GM12878 (cell line): ENCODE results near the gene ANKHD1. TPM values are rescaled to one million over a fixed set of nuclear protein-coding genes. Genes with fewer than 3 reads are reported as not detected.

Experiments
- ATAC-seq: fragments of 200-7000 bp; cut with Tn5 transposase; 3 replicates; pipeline ENCODE4 v1.9.1; 2020; ENCODE audit warnings: mild to moderate bottlenecking, moderate library complexity
- BruUV-seq: library from RNA; stranded (reverse); fragments of 400-500 nt; replicated peaks from 2 replicates; lab custom pipeline; 2021; lab: Mats Ljungman, UMichigan
- CTCF ChIA-PET: fragments of 300-600 bp; sonication (Branson Sonifier 250); formaldehyde crosslinking; extraction: SDS; loops from one replicate; lab custom pipeline; 2021; ENCODE audit warnings: inconsistent platforms; lab: Yijun Ruan, JAX
- POLR2A ChIA-PET: fragments of 350-600 bp; formaldehyde crosslinking; extraction: SDS; loops from one replicate; lab custom pipeline; 2021; ENCODE audit warnings: inconsistent platforms; lab: Charles Lee
- RAD21 ChIA-PET: fragments of 300-600 bp; sonication (Branson Sonifier 250); formaldehyde crosslinking; loops from one replicate; lab custom pipeline; 2023; ENCODE audit warnings: antibody characterized with exemption; ENCODE audit not compliant: unreplicated experiment; lab: Charles Lee
- SMC1A ChIA-PET: fragments of 300-600 bp; sonication (Branson Sonifier 250); formaldehyde crosslinking; loops from one replicate; lab custom pipeline; 2023; ENCODE audit not compliant: unreplicated experiment, uncharacterized antibody; lab: Charles Lee
- DNase-seq: peaks from one replicate; pipeline ENCODE4 v3.0.0-alpha.2; 2011; ENCODE audit warnings: low read depth, low spot score
- FAIRE-seq: peaks from 3 replicates; lab custom pipeline; 2011; peaks lifted over from hg19 to GRCh38; lab: Jason Lieb, UNC
- H2AFZ ChIP-seq: 2 replicates; pipeline ENCODE4 v1.6.0; 2011; ENCODE audit warnings: low read depth, low read length, control low read depth; ENCODE audit not compliant: control insufficient read depth
- H3K27ac ChIP-seq: 2 replicates; pipeline ENCODE4 v1.5.1; 2011; ENCODE audit warnings: control low read depth; ENCODE audit not compliant: control insufficient read depth, insufficient read depth
- H3K27me3 ChIP-seq, 2 experiments: replicated peaks in 1 of 2; 2 replicates each; pipeline versions ENCODE4 v1.6.0 to v1.6.1; 2011; ENCODE audit warnings: low read length in 1 of 2; ENCODE audit not compliant: control insufficient read depth in 2 of 2, insufficient read depth in 2 of 2
- H3K36me3 ChIP-seq, 2 experiments: 2 replicates each; pipeline ENCODE4 v1.5.1; 2011; ENCODE audit warnings: low read length in 1 of 2; ENCODE audit not compliant: control insufficient read depth in 2 of 2, insufficient read depth in 2 of 2
- H3K4me1 ChIP-seq: 2 replicates; pipeline ENCODE4 v1.6.1; 2011; ENCODE audit warnings: mild to moderate bottlenecking, low read length, moderate library complexity, mixed read lengths; ENCODE audit not compliant: control insufficient read depth, insufficient read depth
- H3K4me2 ChIP-seq: 2 replicates; pipeline ENCODE4 v1.6.0; 2011; ENCODE audit warnings: control low read depth; ENCODE audit not compliant: control insufficient read depth, insufficient read depth
- H3K4me3 ChIP-seq: fragments of 200-600 bp; sonication (generic); 2 replicates; pipeline ENCODE4 v1.5.1; 2016
- H3K79me2 ChIP-seq: 2 replicates; pipeline ENCODE4 v1.6.0; 2011; ENCODE audit warnings: low read length; ENCODE audit not compliant: control insufficient read depth, insufficient read depth
- H3K9ac ChIP-seq: 2 replicates; pipeline ENCODE4 v1.8.0; 2011; ENCODE audit warnings: low read length, control low read depth, mixed read lengths; ENCODE audit not compliant: control insufficient read depth, insufficient read depth
- H3K9me3 ChIP-seq: replicated peaks from 3 replicates; pipeline ENCODE4 v1.5.1; 2011; ENCODE audit warnings: mild to moderate bottlenecking, low read length; ENCODE audit not compliant: control insufficient read depth, insufficient read depth
- H4K20me1 ChIP-seq: 2 replicates; pipeline ENCODE4 v1.6.0; 2011; ENCODE audit not compliant: control insufficient read depth, insufficient read depth
- BACH1 ChIP-seq: fragments of 450-650 bp; IDR thresholded peaks from 2 replicates; pipeline ENCODE4 v1.6.1; 2017; ENCODE audit warnings: mild to moderate bottlenecking, borderline replicate concordance
- DPF2 ChIP-seq: fragments of 450-650 bp; IDR thresholded peaks from 2 replicates; pipeline ENCODE4 v1.6.1; 2017; ENCODE audit warnings: mild to moderate bottlenecking
- EP300 ChIP-seq, 2 experiments: fragments of 150-350 bp in 1 of 2; IDR thresholded peaks; 2 replicates each; pipeline ENCODE4 v1.6.1; 2011 to 2012; ENCODE audit warnings: low read depth in 2 of 2, low read length in 2 of 2, borderline replicate concordance in 1 of 2, improper control_type of control experiment in 1 of 2, inconsistent platforms in 1 of 2; ENCODE audit not compliant: control insufficient read depth in 1 of 2
- NBN ChIP-seq: fragments of 450-650 bp; IDR thresholded peaks from 2 replicates; pipeline ENCODE4 v1.6.1; 2016
- TCF7 ChIP-seq: IDR thresholded peaks from 2 replicates; pipeline ENCODE4 v1.6.1; 2014; ENCODE audit warnings: antibody characterized with exemption, borderline replicate concordance
- WRNIP1 ChIP-seq: IDR thresholded peaks from 2 replicates; pipeline ENCODE4 v1.6.1; 2011; ENCODE audit warnings: low read depth, low read length, improper control_type of control experiment, borderline replicate concordance
- WGBS: methylation state at CpG from one replicate; pipeline ENCODE4 v1.1.6; 2016; ENCODE audit warnings: low lambda C conversion rate; ENCODE audit not compliant: insufficient replicate concordance, insufficient coverage; ENCODE audit errors: missing lambda C conversion rate; 5-methylcytosine and 5-hydroxymethylcytosine counted together
- in situ Hi-C: fragments of 300-500 bp; cut with MboI; formaldehyde crosslinking; loops from 9 replicates; pipeline ENCODE4 v1.14.3; 2018; ENCODE audit warnings: mixed read lengths
- intact Hi-C: fragments of 100-400 bp; cut with micrococcal nuclease; formaldehyde crosslinking; loops from one replicate; pipeline ENCODE4 v1.14.2; 2022; ENCODE audit not compliant: unreplicated experiment
- polyA plus RNA-seq, 11 experiments: library from polyadenylated mRNA; depleted of rRNA in 4 of 11; unstranded in 6 of 11; stranded (reverse) in 5 of 11; fragments of >200 nt; fragmentation: Nextera tagmentation in 4 of 11; fragmentation: Illumina TruSeq in 1 of 11; extraction: Ambion mirVana in 4 of 11; extraction: Trizol in 1 of 11; gene quantifications; 1 replicate in 1 of 11; 2 replicates in 10 of 11; pipeline versions ENCODE4 v1.2.1 to v1.2.3, GENCODE V29; 2011 to 2016; ENCODE audit warnings: inconsistent platforms in 2 of 11, missing spikeins in 2 of 11, low read depth in 1 of 11
- total RNA-seq, 4 experiments: library from RNA; depleted of rRNA in 3 of 4; stranded (reverse); fragments of >200 nt in 3 of 4; fragmentation: Illumina TruSeq in 1 of 4; extraction: Trizol in 1 of 4; gene quantifications; 2 replicates each; pipeline versions ENCODE4 v1.2.1 to v1.2.3, GENCODE V29; 2013 to 2021
- TF ChIP-seq, protein P1 (sequence below): fragments of 450-650 bp; IDR thresholded peaks from 2 replicates; pipeline ENCODE4 v1.6.1; 2017; ENCODE audit warnings: mild to moderate bottlenecking, low read depth, inconsistent platforms; ENCODE audit not compliant: poor library complexity, severe bottlenecking

Gene ANKHD1
- total and polyA plus RNA-seq, 10 of the 15 experiments (the other 5 are each of a cell fraction or from before 2014, with no cell fraction given), result 31.6 to 96.8 (median 74.3) TPM

- in situ Hi-C loops, result no loop called here
- H3K79me2 ChIP-seq, result no peaks in the 10 kb centered on the region; the same call in 1 of the 2 replicates
- SMC1A ChIA-PET, result interaction anchor here (0.7 to 1.4 kb wide), 2 partner anchors 11 to 30 kb away, joined by 3 to 4 read pairs; no protein-coding TSS in a partner anchor
- no peak overlapping the region for H2AFZ ChIP-seq
- H3K36me3 ChIP-seq, result no peaks in the 10 kb centered on the region
- FAIRE-seq (no peak), DNase-seq (no peak), ATAC-seq (no peak)
- intact Hi-C loops, result no loop called here
- no peak overlapping the region for H3K4me2 ChIP-seq
- no peak overlapping the region for H3K27ac ChIP-seq
- RAD21 ChIA-PET, result interaction anchor here (0.6 kb wide), 1 partner anchor 12 kb away, joined by 3 read pairs; no protein-coding TSS in a partner anchor
- no TSS peak for BruUV-seq
- no peak overlapping the region for H3K9ac ChIP-seq
- no peaks in the 10 kb centered on the region for H3K9me3 ChIP-seq
- H4K20me1 ChIP-seq, result no peaks in the 10 kb centered on the region
- 100% methylated on average over 2 of the region's 2 CpGs for WGBS
- H3K4me1 ChIP-seq, result no peaks in the 10 kb centered on the region
- H3K4me3 ChIP-seq, result no peak overlapping the region
- TF ChIP-seq DPF2 (no peak), BACH1 (no peak), EP300 (IDR thresholded peaks at IDR 0.05; ENCODE audit: borderline replicate concordance in 1 of 2, control insufficient read depth in 1 of 2, low read depth in 2 of 2, low read length in 2 of 2) (no peak), TCF7 (no peak), NBN (no peak), WRNIP1 (no peak)
- TF ChIP-seq, protein P1, sequence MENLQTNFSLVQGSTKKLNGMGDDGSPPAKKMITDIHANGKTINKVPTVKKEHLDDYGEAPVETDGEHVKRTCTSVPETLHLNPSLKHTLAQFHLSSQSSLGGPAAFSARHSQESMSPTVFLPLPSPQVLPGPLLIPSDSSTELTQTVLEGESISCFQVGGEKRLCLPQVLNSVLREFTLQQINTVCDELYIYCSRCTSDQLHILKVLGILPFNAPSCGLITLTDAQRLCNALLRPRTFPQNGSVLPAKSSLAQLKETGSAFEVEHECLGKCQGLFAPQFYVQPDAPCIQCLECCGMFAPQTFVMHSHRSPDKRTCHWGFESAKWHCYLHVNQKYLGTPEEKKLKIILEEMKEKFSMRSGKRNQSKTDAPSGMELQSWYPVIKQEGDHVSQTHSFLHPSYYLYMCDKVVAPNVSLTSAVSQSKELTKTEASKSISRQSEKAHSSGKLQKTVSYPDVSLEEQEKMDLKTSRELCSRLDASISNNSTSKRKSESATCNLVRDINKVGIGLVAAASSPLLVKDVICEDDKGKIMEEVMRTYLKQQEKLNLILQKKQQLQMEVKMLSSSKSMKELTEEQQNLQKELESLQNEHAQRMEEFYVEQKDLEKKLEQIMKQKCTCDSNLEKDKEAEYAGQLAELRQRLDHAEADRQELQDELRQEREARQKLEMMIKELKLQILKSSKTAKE, result no peak
- CTCF ChIA-PET, result interaction anchor here (0.7 to 2.5 kb wide), 2 partner anchors 21 to 30 kb away, joined by 3 to 8 read pairs; no protein-coding TSS in a partner anchor
- H3K27me3 ChIP-seq, result no peaks in the 10 kb centered on the region
- POLR2A ChIA-PET, result interaction anchor here (0.6 to 1.2 kb wide), 2 partner anchors 11 to 1864 kb away, joined by 3 read pairs; no protein-coding TSS in a partner anchor
Measured at GRCh38 chr5:140393738-140394137, 7.9 kb upstream of the ANKHD1 start.
